GM12873 (cell line): ENCODE data around the gene IQSEC1.

ENCODE experiments used
- CTCF ChIP-seq: IDR thresholded peaks from 2 replicates; pipeline ENCODE4 v1.5.1; 2012; ENCODE audit warnings: low read depth, mild to moderate bottlenecking, moderate library complexity, low read length, control low read depth; ENCODE audit not compliant: insufficient read depth; ENCODE audit errors: missing control alignments

IQSEC1 gene

GRCh38 chr3:12974819-12975218, 98.4 kb downstream of the IQSEC1 start:
- no peak for TF ChIP-seq CTCF

- TF ChIP-seq CTCF, result no peak
Measured at GRCh38 chr3:12974334-12974733, 98.9 kb downstream of the IQSEC1 start.

GRCh38 chr3:12973827-12974226, 99.4 kb downstream of the IQSEC1 start:
- TF ChIP-seq CTCF, result no peak

GRCh38 chr3:12972781-12973702, 100.2 kb downstream of the IQSEC1 start:
- no peak for TF ChIP-seq CTCF

GRCh38 chr3:12972043-12972442, 101.2 kb downstream of the IQSEC1 start:
- no peak for TF ChIP-seq CTCF

GRCh38 chr3:12970684-12971083, 102.5 kb downstream of the IQSEC1 start:
- no peak for TF ChIP-seq CTCF

GRCh38 chr3:12969486-12969885, 103.7 kb downstream of the IQSEC1 start:
- no peak for TF ChIP-seq CTCF
